ENCODE results near the gene PLA2G15.
"Not testable (repeated sequence)": the region's sequence is repeated elsewhere in the genome, so short reads cannot be mapped to it uniquely, and the experiment has no call there.

PLA2G15 gene

DNA sequence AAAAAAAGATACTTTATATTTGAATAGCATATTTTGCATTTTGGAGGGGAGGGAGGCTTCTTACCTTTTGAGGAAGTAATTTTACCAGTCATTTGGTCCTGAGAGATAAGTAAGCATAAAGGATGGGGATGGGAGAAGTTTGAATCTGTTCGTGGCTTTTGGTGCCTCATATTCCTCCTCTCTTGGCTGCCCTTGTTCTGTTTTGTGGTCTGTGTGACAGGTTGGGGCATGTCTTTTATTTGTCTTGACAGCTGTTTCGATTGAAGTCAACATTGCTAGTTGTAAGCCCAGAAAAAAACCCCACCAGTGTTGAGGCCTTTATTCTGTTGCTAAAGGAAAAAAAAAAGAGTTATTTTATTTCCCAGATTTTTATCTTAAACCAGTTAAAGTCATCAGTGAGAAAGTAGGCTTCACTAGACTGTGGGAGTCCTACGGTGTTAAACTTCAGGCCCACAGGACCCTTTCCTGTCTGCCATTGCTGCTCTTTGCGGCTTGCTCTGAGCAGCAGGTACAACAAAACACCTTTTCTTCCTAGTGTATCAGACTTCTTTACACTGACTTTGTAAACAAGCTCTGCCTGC, 30.5 kb downstream of the PLA2G15 start:
- in situ Hi-C loops (cut with MboI; ENCODE audit: low sequenced_read_pairs) = no loop called here

DNA sequence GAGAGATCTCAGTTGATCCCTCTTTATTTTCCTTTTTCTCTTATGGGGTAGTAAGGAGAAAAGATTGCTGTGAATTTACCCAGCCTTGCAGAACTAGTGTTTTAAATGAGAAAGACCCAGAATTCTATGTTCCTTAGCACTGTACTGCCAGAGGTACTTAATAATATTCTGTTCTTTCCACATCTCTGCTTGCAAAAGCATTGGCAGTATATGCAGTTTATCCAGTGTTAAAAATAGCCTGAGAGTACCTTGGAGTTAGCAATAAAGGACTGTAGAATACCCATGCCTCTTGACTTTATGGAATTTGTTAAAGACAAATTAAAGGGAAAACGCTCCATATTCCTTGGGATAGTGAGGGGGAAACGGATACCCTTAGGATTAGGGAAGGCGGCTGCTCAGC, 31.1 kb downstream of the PLA2G15 start:
- in situ Hi-C loops (cut with MboI; ENCODE audit: low sequenced_read_pairs) = no loop called here

DNA sequence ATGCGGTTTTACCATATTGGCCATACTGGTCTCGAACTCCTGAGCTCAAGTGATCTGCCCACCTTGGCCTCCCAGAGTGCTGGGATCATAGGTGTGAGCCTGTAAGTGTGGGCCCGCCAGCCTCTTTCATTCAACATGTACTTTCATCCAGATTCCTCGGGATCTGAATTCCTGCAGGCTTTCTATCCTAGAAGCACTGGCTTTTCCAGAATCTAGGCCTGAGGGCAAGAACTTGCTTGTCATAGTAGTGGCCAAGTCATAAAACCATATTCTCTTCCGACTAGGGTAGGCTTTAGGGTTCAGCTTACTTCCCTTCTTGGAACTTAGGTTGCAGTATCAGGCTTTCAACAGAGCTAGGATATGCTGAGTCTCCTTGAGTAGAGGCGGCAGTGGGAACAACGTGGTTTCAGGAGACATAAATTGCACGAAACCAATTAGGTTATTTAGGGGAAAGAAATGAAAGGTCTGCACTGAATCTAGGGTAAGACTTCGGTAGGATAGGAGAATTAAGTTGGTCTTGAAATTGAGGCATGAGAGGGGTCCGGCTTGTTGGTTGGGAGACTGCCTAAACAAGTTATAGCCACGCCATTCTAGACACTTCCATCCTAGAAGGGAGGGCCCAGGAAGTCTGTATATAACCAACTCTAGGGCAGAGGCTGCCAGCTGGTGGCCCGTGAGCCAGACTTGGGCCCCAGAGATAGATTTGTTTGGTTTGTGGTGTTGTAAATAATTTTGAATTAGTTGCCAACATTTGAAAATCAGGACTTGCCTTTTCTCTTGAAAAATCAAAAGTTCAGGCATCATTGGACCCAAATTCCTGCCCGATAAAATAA, 34.8 kb downstream of the PLA2G15 start:
- in situ Hi-C loops (cut with MboI; ENCODE audit: low sequenced_read_pairs) = no loop called here

DNA sequence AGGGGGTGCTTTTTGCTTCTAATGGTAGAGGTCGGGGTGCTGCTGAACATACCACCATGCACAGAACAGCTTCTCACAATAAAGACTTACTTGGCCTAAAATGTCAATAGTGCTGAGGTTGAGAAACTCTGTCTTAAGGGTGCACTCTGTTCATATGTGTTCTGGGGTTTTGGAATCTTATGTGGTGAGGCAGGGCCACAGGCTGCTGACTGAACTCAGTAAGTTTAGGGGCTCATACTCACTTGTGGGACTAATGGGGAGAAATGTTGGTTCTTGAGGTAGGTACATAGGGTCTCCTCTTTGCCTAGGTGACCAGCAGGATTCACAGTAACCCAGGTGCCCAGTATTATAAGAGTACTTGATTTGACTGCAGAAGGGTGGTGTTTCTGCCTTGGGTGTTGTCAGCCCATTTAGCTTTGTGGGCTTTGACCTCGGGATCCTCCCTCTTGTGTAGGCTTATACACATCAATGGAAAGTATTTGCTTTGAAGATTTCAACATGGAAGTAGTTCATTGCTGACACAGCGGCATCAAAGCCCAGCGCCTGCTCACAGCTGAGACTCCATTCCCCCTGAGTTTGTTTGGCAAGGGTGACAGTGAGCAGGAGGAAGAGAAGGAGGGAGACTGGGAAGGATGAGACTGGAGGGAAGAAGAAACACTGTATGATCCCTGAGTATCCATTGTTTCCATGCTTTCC, 36.3 kb downstream of the PLA2G15 start:
- in situ Hi-C loops (cut with MboI; ENCODE audit: low sequenced_read_pairs) = no loop called here

GRCh38 chr16:68282064-68282452, 36.9 kb downstream of the PLA2G15 start:
- in situ Hi-C loops (cut with MboI; ENCODE audit: low sequenced_read_pairs) = no loop called here

DNA sequence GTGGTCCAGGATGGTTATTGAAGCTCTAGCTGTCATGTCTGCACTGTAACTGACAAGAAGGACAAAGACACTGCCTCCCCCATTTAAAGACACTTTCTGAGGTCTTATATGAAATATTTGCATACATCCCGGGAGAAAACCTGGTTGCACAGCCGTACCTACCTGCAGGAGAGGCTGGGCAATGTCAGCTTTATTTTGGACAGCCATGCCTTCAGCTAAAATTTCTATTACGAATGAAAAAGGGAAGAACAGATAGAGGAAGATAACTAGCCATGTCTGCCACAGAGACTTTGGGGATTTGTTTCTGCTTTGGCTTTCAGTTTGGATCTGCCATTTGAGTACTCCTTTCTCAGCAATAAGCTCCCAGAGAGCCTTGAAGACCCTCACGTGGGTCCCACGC, 38.2 kb downstream of the PLA2G15 start:
- in situ Hi-C loops (cut with MboI; ENCODE audit: low sequenced_read_pairs) = no loop called here

GRCh38 chr16:68283801-68284598, 38.8 kb downstream of the PLA2G15 start:
- in situ Hi-C loops (cut with MboI; ENCODE audit: low sequenced_read_pairs) = no loop called here

GRCh38 chr16:68284847-68285246, 39.7 kb downstream of the PLA2G15 start:
- in situ Hi-C loops (cut with MboI; ENCODE audit: low sequenced_read_pairs) = no loop called here

GRCh38 chr16:68285683-68286082, 40.5 kb downstream of the PLA2G15 start:
- in situ Hi-C loops (cut with MboI; ENCODE audit: low sequenced_read_pairs) = no loop called here

DNA sequence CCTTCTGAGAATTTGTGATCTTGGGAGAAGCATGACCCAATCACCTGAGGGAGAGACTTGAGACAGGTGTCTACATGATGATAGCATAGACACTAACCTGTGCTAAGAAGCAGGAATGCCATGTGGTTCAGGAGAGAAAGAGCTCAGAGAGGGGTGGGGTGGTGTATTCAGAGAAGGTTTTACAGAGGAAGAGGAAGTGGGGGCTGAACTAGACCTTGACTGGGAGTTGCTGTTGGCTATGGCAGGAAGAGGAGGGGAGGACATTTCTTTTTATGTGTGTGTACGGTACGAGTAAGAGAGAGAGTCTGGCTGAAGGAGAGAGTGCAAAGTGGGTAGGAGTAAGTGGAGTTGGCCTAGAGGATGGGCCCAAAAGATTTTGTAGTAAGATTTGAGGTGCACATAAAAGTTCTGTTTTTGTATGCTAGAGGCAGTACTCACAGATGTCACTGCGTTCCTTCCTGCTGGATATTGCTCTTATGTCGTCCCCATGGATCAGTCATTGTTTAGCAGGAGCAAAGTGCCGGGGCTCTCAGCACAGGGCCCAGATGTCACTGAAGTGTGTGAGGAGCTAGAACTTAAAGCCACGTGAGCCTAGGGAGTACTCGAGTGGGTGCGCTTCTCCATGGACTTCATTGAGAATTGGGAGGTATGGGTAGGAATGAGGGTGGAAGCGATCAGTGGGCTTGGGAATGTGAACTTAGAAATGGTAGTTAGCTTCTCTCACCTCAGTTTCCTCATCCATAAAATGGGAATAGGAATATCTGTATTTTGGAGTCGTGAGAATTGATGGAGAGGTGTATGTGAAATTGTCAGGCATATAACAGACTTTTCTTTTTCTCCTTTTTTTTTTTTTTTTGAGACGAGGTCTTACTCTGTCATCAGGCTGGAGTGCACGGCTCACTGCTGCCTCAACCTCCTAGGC, 41.2 kb downstream of the PLA2G15 start:
- in situ Hi-C loops (cut with MboI; ENCODE audit: low sequenced_read_pairs) = no loop called here

DNA sequence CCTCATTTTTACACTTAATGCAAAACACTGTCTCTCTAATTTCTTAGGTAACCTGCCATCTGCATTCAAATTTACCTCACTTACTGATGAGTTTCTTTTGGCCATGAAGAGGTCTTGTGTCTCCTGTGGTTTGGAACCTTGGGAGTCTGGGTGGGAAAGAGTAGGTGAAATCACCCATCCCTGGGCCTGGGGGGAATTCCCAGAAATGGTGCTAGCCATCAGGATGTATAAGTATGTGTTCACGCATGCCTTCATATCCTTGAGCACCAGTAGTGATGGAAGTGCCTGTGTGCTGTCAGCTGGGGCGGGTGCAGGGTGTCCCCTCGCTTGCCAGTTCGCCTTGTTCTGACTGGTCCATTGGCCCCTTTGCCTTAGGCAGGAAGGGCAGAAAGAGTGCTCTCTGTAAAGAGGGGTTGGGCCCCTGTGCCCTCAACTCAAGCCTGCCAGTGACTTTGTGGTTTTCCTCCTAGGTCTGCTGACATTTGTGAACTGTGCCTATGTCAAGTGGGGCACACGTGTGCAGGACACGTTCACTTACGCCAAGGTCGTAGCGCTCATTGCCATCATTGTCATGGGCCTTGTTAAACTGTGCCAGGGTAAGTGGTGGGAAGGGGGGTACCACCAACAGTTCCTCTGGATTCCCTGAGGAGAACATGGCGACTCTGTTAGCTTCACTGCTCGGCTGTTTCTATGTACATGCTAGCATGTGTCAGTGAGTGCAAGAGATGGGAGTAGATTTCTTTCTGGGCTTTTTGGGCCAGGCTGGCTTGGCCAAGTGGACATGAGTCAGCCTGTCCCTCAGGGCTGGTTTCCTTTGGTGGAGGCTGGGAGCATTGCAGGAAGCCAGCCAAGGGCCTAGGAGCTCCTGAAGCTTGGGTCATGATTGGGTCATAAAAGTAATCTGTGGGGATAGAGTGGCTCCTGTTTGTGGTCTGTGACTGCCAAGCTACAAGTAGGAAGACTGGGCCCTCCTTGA, 42.4 kb downstream of the PLA2G15 start:
- in situ Hi-C loops (cut with MboI; ENCODE audit: low sequenced_read_pairs) = no loop called here

- in situ Hi-C loops (cut with MboI; ENCODE audit: low sequenced_read_pairs) = no loop called here
Observed at GRCh38 chr16:68288252-68288650, 43.1 kb downstream of the PLA2G15 start.

DNA sequence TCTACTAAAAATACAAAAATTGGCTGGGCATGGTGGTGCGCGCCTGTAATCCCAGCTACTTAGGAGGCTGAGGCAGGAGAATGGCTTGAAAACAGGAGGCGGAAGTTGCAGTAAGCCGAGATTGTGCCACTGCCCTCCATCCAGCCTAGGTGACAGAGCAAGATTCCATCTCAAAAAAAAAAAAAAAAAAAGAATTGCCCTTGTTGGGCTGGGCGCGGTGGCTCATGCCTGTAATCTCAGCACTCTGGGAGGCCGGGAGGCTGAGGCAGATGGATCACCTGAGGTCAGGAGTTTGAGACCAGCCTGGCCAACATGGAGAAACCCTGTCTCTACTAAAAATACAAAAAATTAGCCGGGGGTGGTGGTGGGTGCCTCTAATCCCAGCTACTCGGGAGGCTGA, 43.6 kb downstream of the PLA2G15 start:
- in situ Hi-C loops (cut with MboI; ENCODE audit: low sequenced_read_pairs) = not testable (repeated sequence)

DNA sequence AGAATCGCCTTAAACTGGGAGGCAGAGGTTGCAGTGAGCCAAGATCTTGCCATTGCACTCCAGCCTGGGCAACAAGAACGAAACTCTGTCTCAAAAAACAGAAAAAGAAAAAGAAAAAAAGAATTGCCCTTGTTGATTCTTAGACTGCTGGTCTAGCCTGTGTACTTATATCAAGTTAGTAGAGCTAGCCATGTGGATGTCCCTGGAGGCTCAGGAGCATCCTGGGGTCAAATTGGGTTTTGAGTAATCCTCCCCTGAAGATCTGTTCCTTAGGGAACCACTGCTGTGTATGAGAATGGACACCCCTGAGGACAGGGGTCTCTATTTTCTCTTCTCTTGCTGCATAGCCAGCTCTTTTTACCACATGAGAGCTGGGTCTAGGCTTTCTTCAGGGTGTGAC, 44.0 kb downstream of the PLA2G15 start:
- in situ Hi-C loops (cut with MboI; ENCODE audit: low sequenced_read_pairs) = no loop called here

DNA sequence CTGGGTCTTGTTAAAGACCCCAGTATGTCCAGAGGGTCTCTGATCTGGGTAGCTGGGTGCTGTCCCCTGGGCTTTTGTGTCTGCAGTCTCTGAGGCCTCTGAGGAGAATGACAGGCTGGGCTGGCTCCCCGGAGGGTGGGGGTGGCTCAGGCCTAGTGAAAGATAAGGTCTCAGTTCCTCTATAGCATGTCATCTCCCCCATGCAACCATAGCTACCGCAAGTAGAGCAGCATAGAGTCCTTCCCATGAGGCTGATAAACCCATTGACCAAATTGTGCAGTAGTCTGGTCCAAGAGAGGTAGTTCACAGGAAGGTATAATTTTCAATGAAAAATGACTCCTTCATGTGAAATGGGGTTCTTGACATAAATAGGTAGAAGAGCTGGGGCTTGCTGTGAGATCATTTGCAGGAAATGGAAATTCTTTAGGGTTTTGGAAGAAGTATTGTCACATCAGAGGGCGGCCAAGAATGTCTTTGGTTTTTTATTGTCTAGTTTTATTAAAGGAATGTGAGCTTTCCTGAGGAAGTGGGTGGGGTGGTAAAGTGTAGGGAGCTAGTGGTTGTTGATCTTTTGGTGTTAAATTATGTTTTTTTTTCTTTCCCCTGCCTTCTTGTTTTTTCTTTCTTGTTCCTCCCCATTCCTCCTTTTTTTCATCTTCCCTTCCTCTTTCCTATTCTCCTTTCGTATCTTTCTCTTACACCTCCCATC, 44.6 kb downstream of the PLA2G15 start:
- in situ Hi-C loops (cut with MboI; ENCODE audit: low sequenced_read_pairs) = no loop called here

GRCh38 chr16:68290450-68290849, 45.3 kb downstream of the PLA2G15 start:
- in situ Hi-C loops (cut with MboI; ENCODE audit: low sequenced_read_pairs) = no loop called here

DNA sequence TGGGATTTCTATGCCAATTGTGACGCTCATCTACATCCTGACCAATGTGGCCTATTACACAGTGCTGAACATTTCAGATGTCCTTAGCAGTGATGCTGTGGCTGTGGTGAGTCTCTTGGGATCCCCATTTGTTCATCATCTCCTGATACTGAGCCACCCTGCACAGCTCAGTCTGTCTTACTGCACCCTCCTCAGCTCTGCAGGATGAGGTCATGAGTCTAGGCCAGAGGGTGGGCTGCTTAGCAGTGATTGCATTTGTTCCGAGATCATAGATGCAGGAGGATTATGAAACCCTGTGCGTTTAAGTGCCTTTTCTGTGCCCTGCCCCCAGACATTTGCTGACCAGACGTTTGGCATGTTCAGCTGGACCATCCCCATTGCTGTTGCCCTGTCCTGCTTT, 46.1 kb downstream of the PLA2G15 start:
- in situ Hi-C loops (cut with MboI; ENCODE audit: low sequenced_read_pairs) = no loop called here

DNA sequence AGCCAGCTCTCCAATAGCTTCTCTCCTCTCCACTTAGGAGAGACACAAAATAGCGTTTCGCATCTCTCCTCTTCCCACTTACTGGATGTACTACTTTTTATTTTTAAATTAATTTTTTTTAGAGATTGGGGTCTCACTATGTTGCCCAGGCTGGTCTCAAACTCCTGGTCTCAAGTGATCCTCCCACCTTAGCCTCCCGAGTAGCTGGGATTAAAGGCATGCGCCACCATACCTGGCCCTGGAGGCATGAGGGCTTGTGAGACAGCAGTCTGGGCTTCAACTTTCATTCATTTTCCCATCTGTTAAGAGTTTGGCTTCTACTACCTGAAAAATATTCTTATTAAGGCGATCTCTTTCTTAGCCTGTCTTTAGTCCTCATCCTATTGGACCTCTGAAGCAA, 47.3 kb downstream of the PLA2G15 start:
- in situ Hi-C loops (cut with MboI; ENCODE audit: low sequenced_read_pairs) = no loop called here
